NCI-H2171 (cell line): ENCODE measurements around the gene CLTCL1.

Experiments
- DNase-seq: peaks from one replicate; lab custom pipeline; 2025; lab: John Stamatoyannopoulos, UW

CLTCL1 gene

GRCh38 chr22:19150482-19151328 lies 140.8 kb downstream of the CLTCL1 start:
- DNase-seq = no peak

GRCh38 chr22:19149991-19150390 lies 141.5 kb downstream of the CLTCL1 start, which contains the start of gene GSC2:
Gene GSC2, minus strand, starts transcription at chr22:19150292. Its CDS starts 9 bp downstream, at chr22:19150283.
- no peak for DNase-seq

DNA sequence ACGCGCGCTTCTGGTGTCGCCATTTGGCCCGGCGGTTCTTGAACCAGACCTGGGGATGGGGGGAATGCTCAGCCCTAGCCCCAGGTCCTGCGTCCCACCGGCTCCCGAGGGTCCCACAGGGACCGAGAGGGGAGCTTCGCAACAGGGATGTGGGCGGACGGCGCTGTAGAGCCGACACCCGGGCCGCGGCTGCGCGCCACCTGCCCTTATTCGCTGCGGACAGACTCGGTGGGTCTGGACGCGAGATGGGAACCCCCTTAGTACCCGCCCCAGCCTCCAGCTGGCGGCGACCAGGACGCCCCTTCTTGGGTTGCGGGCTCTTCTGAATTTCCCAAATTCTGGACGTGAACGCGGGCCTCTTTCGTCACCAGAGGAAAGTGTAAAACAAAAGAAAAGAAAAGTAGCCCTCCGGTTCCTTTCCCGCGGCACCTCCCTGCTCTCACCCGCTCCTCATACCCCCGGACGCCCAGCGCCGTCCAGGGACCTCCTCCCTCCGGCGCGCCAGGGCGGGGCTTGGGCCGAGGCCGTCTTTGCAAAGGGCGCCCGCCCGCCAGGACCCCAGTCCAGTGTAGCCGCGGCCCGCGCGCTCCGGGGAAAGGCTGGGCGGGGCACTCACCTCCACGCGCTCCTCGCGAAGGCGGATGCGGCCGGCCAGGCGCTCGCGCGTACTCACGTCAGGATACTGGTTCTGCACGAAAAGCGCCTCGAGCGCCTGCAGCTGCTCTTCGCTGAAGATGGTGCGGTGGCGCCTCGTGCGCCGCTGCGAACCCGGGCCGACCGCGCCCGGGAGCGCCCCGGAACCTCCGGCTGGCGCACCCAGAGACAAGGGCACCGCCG lies 142.3 kb downstream of the CLTCL1 start:
- peak; percentile 10 for DNase-seq

GRCh38 chr22:19148417-19149046 lies 143.0 kb downstream of the CLTCL1 start:
- DNase-seq = no peak

- DNase-seq = no peak
These were observed 144.2 kb downstream of the CLTCL1 start for GRCh38 chr22:19147195-19147780.

DNA sequence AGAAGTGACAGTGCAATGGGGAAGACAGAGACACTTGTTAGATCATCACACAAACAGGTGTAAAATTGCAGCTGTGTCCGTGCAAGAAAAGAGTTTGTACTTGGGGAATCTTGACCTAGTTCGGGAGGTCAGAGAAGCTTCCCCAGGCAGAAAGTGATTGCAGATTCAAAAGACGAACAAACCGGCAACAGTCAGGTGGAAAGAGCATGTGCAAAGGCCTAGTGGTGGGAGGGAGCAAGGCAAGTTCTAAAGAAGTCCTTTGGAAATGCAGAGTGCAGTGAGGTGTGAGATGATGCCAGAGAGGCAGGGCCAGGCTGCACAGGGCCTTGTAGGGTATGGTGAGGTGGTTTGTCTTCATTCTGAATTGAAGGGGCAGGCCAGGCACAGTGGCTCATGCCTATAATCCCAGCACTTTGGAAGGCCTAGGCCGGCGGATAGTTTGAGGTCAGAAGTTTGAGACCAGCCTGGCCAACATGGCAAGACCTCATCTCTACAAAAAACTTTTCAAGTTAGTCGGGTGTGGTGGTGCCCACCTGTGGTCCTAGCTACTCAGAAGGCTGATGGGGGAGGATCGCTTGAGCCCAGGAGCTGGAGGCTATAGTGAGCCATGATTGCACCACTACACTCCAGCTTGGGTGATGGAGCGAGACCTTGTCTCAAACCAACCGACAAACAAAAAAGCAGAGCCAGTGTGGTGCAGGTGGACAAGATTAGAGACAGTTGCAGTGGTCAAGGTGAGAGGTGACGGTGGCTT lies 145.1 kb downstream of the CLTCL1 start:
- DNase-seq = no peak

GRCh38 chr22:19143967-19144400 lies 147.5 kb downstream of the CLTCL1 start:
- DNase-seq = no peak

- DNase-seq = no peak
These were observed 148.3 kb downstream of the CLTCL1 start for GRCh38 chr22:19143212-19143611.

GRCh38 chr22:19142394-19142793 lies 149.1 kb downstream of the CLTCL1 start:
- no peak for DNase-seq

DNA sequence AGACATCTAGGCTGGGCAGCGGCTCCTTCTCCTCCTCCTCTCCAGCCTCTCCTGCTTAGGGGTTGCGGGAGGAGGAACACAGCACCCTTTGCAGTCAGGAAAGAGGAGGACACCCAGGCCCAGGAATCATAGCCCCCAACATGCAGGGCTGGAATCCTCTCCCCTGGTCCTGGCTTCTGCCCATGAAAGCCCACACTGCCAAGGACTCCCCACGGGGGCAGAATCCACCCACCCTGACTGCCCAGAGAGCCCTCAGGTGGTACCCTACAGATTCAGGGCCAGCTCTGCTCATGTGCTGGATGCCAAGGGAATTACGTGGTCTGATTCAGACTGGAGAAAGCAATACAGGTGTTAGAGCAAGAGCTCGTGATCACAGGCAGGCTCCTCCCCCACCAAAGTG lies 151.5 kb downstream of the CLTCL1 start:
- DNase-seq = no peak

GRCh38 chr22:19139001-19139356 lies 152.5 kb downstream of the CLTCL1 start:
- peak; percentile 54 for DNase-seq

DNA sequence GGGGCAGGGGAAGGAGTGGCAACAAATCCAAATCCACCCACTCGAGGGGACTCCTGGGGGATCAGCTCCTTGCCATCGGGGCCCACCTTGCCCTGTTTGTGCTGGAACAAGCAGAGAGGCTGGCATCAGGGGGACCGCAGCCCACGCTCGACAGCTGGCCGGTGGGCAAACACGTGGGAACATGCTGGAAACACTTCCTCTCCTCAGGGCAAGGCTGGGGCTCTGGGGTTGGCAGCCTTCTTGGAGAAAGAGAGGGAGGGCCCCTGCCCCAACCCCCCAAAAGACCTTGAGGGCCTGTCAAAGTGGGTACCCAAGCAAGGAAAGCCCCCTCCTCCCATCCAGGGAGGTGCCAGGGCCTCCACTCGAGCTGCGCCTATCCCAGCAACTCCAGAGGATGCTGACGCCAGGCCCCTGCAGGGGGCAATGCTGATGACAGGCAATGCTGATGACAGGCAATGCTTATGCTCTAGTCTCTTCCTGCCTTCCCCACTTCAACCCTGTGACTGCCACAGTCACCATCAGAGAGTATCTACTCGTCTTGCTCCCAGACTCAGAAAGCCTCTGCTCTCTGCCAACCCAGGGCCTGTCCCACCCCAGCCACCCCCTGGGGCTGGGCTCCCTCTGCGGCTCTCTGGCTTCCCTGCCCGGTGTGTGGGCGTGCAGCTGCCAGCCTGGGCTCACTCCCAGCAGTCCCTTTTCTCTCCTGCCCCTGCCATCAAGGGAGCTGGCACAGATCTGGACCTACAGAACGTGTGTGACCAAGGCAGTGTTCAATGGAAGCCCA lies 153.1 kb downstream of the CLTCL1 start:
- DNase-seq = no peak

DNA sequence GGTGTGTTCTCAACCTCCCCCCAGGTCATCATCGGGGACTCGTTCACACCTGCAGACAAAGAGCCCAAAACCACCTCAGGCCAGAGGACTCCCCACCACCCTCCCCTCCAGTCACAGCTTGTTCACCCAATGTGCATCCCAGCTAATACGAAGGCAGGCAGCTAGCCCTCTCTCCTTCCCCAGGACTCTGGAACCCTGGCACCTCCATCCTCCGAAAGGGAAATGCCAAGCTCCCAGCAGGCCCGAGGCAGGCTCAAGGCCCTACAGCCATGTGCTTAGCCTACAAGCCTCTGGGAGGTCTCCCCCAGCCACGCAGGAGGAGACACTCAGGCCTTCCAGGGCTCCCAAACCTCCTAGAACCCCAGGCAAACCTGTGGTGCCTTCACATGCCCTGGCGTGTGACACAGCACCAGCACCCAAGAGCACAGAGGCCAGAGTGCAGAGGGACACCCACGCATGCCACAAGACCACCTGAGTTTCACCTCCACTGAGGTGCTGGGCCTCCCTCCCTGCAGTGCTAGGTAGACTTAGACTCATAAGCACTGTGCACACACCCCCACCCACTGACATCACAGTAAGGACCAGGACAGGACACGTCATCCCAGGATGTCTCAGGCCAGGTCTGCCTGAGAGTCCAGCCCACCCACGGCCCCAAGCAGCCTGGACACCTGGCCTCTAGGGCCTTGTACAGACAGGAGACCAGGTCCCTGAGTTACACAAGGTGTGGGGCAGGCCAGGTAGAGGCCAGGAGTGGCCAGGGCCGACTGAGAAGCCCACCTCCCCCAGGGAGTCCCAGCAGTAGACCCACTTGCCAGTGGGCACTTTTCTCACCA lies 153.9 kb downstream of the CLTCL1 start:
- DNase-seq = no peak

- DNase-seq = no peak
These were observed 154.6 kb downstream of the CLTCL1 start for GRCh38 chr22:19136915-19137314.

- no peak for DNase-seq
These were observed 156.6 kb downstream of the CLTCL1 start for GRCh38 chr22:19134874-19135273.

DNA sequence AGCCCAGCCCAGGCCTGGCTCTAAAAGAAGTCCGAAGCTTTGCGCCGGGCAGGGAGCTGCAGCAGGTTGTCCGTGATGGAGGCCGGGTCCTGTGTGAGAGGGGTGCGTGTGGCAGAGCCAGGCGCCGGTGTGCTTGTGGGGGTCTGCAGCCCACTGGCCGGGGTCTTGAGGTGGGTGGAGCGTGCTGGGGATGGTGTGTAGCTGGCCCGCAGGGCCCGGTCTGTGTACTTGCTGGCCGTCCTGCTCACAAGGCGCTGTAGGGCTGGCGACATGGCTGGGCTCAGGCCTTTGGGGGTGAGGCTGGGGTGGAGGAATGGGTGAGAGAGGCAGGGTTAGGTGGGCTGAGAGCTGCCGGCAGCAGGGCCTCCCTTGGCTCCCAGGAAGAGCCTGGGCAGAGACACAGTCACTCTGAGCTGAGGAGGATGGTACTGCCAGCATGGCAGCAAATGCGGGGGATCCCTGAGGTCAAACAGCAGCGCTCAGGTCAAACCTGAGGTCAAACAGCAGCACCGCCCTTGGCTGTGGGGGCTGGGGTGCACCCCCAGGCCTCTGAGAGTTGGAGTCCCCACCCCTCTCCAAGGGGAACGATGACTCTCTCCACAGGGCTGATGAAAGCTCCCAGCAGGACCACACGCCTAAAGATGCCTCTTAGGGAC lies 157.2 kb downstream of the CLTCL1 start:
- DNase-seq = no peak

- no peak for DNase-seq
These were observed 158.0 kb downstream of the CLTCL1 start for GRCh38 chr22:19133561-19133960.

- no peak for DNase-seq
These were observed 158.7 kb downstream of the CLTCL1 start for GRCh38 chr22:19132693-19133400.

- DNase-seq = no peak
These were observed 159.4 kb downstream of the CLTCL1 start for GRCh38 chr22:19132153-19132552.
